Adrenal gland (tissue), 12 donors: Measurements from ENCODE around the gene CCN6. TPM values are rescaled to one million over a fixed set of nuclear protein-coding genes. Genes with fewer than 3 reads are reported as not detected.

ENCODE experiments used
- DNase-seq, 7 donors: peaks; one replicate each; pipeline ENCODE4 v3.0.0-alpha.2; 2019 to 2020
- H3K27ac ChIP-seq, 5 donors: fragments of 200-600 bp; sonication (generic) in 4 of 5; 1 replicate in 3 of 5; 2 replicates in 2 of 5; pipeline versions ENCODE4 v1.5.1 to v1.8.0; 2016 to 2020; ENCODE audit warnings: mild to moderate bottlenecking in 1 of 5
- H3K27me3 ChIP-seq: fragments of 200-600 bp; 2 replicates; pipeline ENCODE4 v1.8.0; 2021
- H3K36me3 ChIP-seq, 2 donors: fragments of 200-600 bp; replicated peaks in 1 of 2; 1 replicate in 1 of 2; 2 replicates in 1 of 2; pipeline versions ENCODE4 v1.5.1 to v1.8.0; 2018 to 2022
- H3K4me1 ChIP-seq, 2 donors: fragments of 200-600 bp; replicated peaks in 1 of 2; 1 replicate in 1 of 2; 2 replicates in 1 of 2; pipeline versions ENCODE4 v1.5.1 to v1.8.0; 2018 to 2021
- H3K4me3 ChIP-seq, 4 donors: fragments of 200-600 bp; sonication (generic) in 3 of 4; one replicate each; pipeline ENCODE4 v1.5.1; 2016 to 2018
- H3K9me3 ChIP-seq, 3 donors: fragments of 200-600 bp; sonication (generic) in 1 of 3; replicated peaks in 1 of 3; 1 replicate in 2 of 3; 2 replicates in 1 of 3; pipeline versions ENCODE4 v1.5.1 to v1.8.0; 2016 to 2021
- POLR2A ChIP-seq, 2 donors: fragments of 450-650 bp; IDR thresholded peaks; one replicate each; pipeline ENCODE4 v1.6.1; 2017; ENCODE audit warnings: antibody characterized with exemption in 2 of 2, mild to moderate bottlenecking in 2 of 2, moderate library complexity in 1 of 2
- WGBS, 4 donors: extraction: QIAGEN DNeasy Blood & Tissue Kit in 2 of 4; methylation state at CpG; one replicate each; pipeline versions ENCODE4 v1.1.5 to v1.1.7; 2013 to 2017; 5-methylcytosine and 5-hydroxymethylcytosine counted together
- intact Hi-C, 2 donors: fragments of 100-400 bp; cut with DNase I; formaldehyde crosslinking; loops; one replicate each; pipeline versions ENCODE4 v1.14.1 to v1.15.0; 2022 to 2023
- polyA plus RNA-seq, 3 donors: library from polyadenylated mRNA; stranded (reverse); fragments of 200-250 nt in 2 of 3; fragments of 350-450 nt in 1 of 3; fragmentation: Illumina TruSeq in 1 of 3; extraction: RNeasy Lipid Tissue Mini Kit (QIAGEN cat#74804) in 1 of 3; gene quantifications; one replicate each; pipeline ENCODE4 v1.2.3, GENCODE V29; 2013 to 2014
- total RNA-seq, 9 donors: library from RNA; depleted of rRNA in 4 of 9; stranded (reverse); fragments of >200 nt in 4 of 9; fragments of 120-200 nt in 1 of 9; fragmentation: NEBNext Ultra II Directional in 1 of 9; extraction: Animal tissue kit (Norgen Biotek cat#: 25700) in 1 of 9; gene quantifications; one replicate each; pipeline versions ENCODE4 v1.1.0 to v1.2.4, GENCODE V29; 2013 to 2023
- TF ChIP-seq, protein P1 (sequence below), 6 experiments: fragments of 450-650 bp in 4 of 6; fragments of 200-600 bp in 2 of 6; sonication (generic) in 1 of 6; IDR thresholded peaks; 1 replicate in 5 of 6; 2 replicates in 1 of 6; pipeline versions ENCODE4 v1.5.1 to v1.8.0; 2016 to 2021; ENCODE audit warnings: antibody characterized with exemption in 6 of 6, mild to moderate bottlenecking in 2 of 6, moderate library complexity in 1 of 6
- donor health status: healthy with polysubstance abuse.
- donor health status: Bipolar disorder and iron deficiency.
- donor health status: DM: yes; HTN: yes; CAD: no.
- donor health status: DM: no; HTN: no; CAD: no.
- donor health status: DM: no; HTN: no; CAD: no.
- donor health status: DM: yes; HTN: yes; CAD: no.

Gene CCN6
- total and polyA plus RNA-seq, 12 donors, result not detected

DNA sequence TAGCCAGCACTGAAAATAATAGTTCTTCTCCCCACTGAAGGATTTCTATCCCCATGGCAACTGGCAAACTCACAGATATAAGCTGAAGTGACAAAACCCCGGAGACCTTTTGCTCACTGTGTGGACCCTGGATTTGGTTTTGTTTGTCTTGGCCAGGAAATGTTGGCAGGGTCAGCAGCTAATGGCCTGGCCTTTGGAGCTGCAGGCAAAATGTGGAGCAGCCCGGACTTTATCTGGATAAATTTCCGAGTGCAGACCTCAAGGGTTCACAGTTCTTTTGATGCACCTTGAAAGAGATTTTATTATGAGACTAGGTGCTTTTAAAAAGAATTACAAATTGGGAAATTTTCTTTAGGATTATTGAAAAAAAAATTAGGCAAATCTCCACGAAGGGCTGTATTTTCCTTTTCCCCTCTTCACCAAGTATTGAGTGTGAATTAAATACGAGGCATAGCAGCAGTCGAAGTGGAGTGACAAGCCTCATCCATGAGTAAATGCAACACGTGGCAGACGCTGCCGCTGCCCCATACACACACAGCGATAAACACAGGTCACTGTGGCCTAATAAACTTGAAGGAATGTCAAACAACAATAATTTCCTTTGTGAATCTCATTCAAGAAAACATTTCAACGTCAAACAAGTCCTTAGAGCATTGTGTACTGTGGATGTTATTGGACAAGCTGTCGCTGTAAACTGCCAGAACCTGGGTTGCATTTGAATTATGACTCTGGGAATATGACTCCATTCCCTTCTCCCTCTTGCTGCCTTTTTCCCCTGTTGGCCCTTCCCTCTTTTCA, 35.1 kb upstream of the CCN6 start:
- Histone ChIP-seq H3K27ac (peak overlapping the region in 1 of 5 donors; percentile 48), H3K27me3 (no peaks in the 10 kb centered on the region), H3K9me3 (no peaks in the 10 kb centered on the region), H3K4me1 (no peaks in the 10 kb centered on the region), H3K36me3 (no peaks in the 10 kb centered on the region), H3K4me3 (no peak overlapping the region)
- intact Hi-C loops, result no loop called here
- peak in 4 of 7 donors; percentile 26 to 64 (median 34) for DNase-seq
- TF ChIP-seq POLR2A (IDR thresholded peaks at IDR 0.05), result no peak
- TF ChIP-seq, protein P1, sequence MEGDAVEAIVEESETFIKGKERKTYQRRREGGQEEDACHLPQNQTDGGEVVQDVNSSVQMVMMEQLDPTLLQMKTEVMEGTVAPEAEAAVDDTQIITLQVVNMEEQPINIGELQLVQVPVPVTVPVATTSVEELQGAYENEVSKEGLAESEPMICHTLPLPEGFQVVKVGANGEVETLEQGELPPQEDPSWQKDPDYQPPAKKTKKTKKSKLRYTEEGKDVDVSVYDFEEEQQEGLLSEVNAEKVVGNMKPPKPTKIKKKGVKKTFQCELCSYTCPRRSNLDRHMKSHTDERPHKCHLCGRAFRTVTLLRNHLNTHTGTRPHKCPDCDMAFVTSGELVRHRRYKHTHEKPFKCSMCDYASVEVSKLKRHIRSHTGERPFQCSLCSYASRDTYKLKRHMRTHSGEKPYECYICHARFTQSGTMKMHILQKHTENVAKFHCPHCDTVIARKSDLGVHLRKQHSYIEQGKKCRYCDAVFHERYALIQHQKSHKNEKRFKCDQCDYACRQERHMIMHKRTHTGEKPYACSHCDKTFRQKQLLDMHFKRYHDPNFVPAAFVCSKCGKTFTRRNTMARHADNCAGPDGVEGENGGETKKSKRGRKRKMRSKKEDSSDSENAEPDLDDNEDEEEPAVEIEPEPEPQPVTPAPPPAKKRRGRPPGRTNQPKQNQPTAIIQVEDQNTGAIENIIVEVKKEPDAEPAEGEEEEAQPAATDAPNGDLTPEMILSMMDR (IDR thresholded peaks at IDR 0.05), result no peak
- WGBS, 4 donors, result 46 to 59% (median 55%) methylated on average over 12 of the region's 12 CpGs

DNA sequence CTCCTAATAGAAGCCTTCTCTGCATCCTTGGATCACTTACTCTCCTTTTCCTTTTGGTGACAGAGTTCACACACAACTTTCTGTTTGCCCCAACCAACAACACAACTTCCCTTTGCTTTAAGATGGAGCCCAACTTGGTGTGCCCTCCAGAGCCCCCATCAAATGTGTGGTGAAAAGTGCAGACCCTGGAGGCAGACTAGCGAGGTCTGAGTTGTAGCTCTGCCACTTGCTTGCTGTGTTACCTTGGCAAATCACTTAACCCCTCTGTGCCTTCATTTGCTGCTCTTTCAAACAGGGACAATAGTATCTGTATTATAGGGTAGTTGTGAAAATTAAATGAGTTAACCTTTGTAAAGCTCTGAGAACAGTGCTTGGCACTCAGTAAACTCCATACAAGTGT, 34.3 kb upstream of the CCN6 start:
- intact Hi-C loops, result no loop called here
- WGBS, 4 donors, result 68 to 97% (median 92%) methylated on average over 1 of the region's 1 CpG
- no peaks in the 10 kb centered on the region for H3K36me3 ChIP-seq
- no peaks in the 10 kb centered on the region for H3K4me1 ChIP-seq
- H3K27me3 ChIP-seq, result no peaks in the 10 kb centered on the region
- DNase-seq, result no peak
- TF ChIP-seq POLR2A (IDR thresholded peaks at IDR 0.05), result no peak
- TF ChIP-seq, protein P1 (IDR thresholded peaks at IDR 0.05), result no peak
- H3K4me3 ChIP-seq, result no peak overlapping the region
- H3K9me3 ChIP-seq, result no peaks in the 10 kb centered on the region
- H3K27ac ChIP-seq, result peak overlapping the region in 1 of 5 donors; percentile 48

DNA sequence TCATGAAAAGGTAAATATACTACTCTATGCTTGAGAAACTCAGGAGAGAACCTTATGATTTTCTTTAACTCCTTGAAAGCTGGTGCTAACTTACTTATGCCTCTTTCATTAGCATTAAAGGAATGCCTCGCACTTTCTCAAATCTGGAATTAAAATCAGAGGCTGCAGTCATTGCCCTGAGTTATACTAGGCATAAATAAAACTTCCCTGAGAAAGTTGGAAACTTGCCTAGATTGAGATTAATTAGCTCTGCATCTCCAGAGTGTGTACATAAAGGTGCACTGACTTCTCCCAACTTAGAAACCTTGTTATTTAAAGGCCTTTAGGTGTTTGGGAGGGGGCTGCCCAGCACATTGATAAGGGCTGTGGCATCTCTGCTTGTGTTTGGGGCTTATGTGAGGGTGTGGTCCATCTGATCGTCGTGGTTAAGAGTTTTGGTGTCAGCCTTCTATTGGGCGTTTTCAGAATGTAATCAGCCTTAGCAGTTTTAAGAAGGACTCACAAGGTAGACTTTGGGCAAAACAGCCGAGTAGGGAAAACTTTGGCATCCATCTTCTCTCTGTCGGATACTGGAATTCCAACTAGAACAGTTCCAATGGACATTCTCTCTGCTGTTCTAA, 32.1 kb upstream of the CCN6 start:
- Histone ChIP-seq H3K4me1 (no peaks in the 10 kb centered on the region), H3K36me3 (no peaks in the 10 kb centered on the region), H3K27me3 (no peaks in the 10 kb centered on the region), H3K9me3 (no peaks in the 10 kb centered on the region), H3K4me3 (no peak overlapping the region), H3K27ac (no peak overlapping the region)
- 69 to 80% (median 79%) methylated on average over 6 of the region's 6 CpGs for WGBS, 4 donors
- DNase-seq, result no peak
- intact Hi-C loops, result no loop called here
- no peak for TF ChIP-seq POLR2A (IDR thresholded peaks at IDR 0.05)
- TF ChIP-seq, protein P1 (IDR thresholded peaks at IDR 0.05), result no peak

DNA sequence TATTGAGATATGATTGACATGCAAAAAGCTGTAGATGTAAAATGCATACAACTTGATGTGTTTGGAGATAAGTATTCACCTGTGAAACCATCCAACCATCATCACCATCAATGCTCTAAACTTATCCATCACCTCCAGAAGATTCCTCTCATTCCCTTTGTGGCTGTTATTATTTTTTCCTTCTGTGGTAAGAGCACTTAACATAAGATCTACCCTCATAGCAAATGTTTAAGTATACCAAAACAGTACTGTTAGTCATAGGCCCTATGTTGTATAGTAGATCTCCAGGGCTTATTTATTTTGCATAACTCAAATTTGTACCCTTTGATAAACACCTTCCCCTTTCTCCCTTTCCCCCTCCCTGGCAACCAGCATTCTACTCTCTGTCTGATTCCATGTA, 31.2 kb upstream of the CCN6 start:
- no peak for DNase-seq
- Histone ChIP-seq H3K9me3 (no peaks in the 10 kb centered on the region), H3K27ac (no peak overlapping the region), H3K4me1 (no peaks in the 10 kb centered on the region), H3K36me3 (no peaks in the 10 kb centered on the region), H3K27me3 (no peaks in the 10 kb centered on the region), H3K4me3 (no peak overlapping the region)
- no peak for TF ChIP-seq POLR2A (IDR thresholded peaks at IDR 0.05)
- TF ChIP-seq, protein P1 (IDR thresholded peaks at IDR 0.05), result no peak
- intact Hi-C loops, result no loop called here
